ENCODE data around the gene MAGEC3.

DNA sequence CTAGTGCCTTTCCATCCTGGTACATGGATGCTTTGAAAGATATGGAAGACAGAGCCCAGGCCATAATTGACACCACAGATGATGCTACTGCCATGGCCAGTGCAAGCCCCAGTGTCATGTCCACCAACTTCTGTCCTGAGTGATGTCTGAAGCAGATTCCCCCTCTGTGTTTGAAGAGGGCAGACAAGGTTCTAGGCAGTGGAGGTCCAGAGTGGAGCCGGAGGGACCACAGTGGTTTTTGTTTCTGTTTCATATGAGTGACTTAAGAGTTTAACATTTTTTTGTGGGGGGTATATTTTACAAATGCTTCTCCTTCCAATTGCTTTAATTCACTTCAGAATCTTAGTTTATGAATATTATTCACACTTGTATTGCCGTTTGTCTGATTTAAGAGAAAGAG, 59.6 kb downstream of the MAGEC3 start:
- TF ChIP-seq CTCF (IDR thresholded peaks at IDR 0.05) (no peak), POLR2A (IDR thresholded peaks at IDR 0.05) (no peak)
